GM18520 (cell line): ENCODE data around the gene GNG8.

Source experiments
- ATAC-seq: cut with Tn5 transposase; IDR thresholded peaks from one replicate; pipeline ENCODE4 v1.9.1; 2021; ENCODE audit not compliant: unreplicated experiment

The GNG8 gene

DNA sequence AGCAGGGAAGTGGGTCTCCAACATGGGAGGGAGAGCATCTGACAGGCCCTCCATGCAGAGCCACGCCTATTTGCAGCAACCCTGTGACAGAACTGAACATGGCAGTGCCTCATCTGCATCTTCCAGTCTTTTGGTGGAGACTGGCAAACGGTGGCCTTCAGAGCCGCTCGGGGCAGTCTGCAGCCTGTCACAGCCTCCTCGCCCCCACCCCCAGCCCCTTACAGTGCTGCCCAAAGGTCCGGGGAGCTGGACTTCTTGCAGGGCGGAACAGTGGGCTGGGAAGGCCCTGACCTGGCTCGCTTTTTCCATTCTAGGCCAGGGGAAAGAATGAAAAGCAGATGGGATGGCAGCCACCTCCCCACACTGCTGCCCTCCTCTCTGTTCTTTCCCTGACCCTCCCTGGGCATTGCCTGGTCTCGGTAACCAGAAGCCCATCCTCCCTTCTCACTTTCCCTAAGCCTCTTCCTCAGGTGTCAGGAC is 32.2 kb downstream of the GNG8 start:
- no peak for ATAC-seq

- no peak for ATAC-seq
Observed at GRCh38 chr19:46603195-46603637, 32.8 kb downstream of the GNG8 start.

- no peak for ATAC-seq
Observed at GRCh38 chr19:46602392-46603194, 33.4 kb downstream of the GNG8 start.

DNA sequence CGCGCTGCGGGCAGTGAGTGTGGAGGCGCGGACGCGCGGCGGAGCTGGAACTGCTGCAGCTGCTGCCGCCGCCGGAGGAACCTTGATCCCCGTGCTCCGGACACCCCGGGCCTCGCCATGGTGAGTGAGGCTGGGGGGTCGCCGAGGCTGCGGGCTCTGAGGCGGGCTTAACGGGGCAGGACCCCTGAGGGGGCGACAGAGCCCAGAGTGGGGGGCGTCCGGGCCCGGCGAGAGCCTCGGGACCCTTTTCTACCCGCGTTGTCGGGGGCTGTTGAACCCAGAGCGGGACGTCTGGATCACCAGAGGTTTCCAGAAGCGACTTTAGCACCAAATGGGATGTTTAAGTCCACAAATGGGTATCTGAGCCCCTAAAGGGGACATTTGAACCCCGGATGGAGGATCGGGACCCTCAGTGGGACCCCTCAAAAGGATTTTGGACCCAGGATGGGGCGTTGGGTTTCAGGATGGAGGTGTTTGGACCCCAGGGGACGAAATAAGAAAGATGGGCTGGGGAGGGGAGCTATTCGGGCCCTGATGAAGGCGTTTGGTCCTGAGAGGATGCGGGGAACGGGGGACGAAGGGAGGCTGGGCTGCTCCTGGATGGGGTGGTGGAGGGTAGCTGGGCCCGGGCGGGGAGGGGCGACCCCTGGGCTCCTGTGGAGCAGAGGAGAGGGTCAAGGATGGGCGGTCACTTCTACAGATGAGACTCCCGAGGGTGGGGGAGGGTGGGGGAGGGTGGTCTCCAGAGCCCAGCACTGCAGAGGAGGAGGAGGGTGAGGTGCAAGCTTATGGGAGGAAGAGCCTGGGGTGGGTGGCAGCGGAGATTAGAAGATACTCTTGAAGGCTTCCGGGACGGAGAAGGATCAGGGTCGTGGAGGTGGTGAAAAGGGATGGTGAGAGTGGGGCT is 34.4 kb downstream of the GNG8 start, which contains the start of gene CALM3:
CALM3 (plus strand) TSS at position 13 of the 907 bp plus-strand sequence; CDS start at position 118, 105 bp downstream.
- ATAC-seq = no peak

DNA sequence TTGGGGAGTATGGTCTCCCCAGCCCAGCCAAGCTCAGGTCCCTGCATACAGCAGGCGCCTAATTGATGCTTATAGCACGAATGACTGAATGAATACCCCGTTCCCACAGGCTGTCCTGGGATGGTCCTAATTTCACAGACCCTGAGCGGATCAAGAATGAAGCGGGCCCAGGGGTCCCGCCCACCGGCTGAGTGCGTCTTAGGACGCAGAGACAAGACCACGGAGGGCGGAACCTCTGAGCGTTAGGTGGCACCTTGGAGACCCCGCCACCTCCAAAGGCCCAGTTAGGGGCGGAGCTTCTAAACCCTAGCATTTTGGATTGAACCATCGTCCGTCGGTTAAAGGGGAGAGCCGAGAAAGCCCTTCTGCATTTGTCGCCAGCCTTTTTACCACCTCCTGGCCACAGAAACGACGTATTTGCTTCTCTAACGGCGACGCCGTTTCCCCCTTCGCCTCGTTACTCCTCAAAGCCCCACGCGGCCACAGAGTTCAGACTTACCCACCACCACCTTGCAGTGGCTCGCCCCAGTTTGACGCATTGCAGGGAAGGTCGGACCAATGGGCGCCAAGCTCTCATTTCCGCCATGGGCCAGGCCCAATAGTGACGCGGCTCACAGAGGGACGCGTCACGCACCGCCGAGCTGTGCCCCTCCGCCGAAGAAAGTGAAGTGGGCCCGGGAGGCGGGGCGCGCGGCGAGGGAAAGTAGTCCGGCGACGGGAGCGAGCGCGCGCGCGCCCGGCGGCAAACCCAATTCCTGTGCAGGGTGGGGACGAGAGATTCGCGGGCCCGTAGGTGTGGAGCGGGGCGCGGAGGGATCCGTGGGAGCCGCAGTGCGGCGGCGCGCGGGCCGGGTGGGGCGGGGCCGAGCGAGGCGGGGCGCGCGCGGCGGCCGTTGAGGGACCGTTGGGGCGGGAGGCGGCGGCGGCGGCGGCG is 35.4 kb downstream of the GNG8 start:
- ATAC-seq = peak; percentile 72

- no peak for ATAC-seq
Observed at GRCh38 chr19:46599716-46600373, 36.2 kb downstream of the GNG8 start.

DNA sequence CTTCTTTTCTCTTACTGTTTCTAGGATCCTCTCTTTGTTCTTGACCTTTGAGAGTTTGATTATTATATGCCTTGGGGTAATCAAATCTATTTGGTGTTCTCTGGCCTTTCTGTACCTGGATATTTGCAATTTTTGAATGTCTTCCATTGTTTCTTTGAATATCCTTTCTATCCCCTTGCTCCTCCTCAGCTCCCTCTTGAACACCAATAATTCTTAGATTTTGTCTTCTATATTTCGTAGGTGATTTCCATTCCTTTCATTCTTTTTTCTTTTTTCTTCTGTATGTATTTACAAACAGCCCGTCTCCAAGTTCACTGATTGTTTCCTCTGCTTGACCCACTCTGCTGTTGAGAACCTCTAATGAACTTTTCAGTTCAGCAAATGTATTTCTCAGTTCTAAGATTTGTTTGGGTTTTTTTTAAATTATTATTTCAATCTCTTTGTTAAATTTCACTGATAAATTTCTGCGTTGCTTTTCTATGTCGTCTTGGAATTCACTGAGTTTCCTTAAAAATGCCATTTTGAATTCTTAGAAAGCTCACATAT is 37.6 kb downstream of the GNG8 start:
- no peak for ATAC-seq

DNA sequence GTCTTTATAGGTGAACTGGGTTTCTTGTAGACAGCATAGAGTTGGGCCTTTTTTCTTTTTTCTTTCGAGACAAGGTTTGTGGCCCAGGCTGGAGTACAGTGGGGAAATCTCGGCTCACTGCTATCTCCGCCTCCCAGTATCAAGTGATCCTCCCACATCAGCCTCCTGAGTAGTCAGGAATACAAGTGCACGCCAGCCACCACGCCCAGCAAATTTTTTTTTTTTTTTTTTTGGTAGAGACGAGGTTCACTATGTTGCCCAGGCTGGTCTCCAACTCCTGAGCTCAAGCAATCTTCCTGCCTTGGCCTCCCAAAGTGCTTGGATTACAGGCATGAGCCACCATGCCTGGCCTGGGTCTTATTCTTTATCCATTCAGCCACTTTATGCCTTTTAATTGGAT is 40.0 kb downstream of the GNG8 start:
- ATAC-seq = no peak

- ATAC-seq = no peak
Observed at GRCh38 chr19:46591870-46592269, 44.1 kb downstream of the GNG8 start.

GRCh38 chr19:46591254-46591653 is 44.7 kb downstream of the GNG8 start:
- ATAC-seq = no peak

DNA sequence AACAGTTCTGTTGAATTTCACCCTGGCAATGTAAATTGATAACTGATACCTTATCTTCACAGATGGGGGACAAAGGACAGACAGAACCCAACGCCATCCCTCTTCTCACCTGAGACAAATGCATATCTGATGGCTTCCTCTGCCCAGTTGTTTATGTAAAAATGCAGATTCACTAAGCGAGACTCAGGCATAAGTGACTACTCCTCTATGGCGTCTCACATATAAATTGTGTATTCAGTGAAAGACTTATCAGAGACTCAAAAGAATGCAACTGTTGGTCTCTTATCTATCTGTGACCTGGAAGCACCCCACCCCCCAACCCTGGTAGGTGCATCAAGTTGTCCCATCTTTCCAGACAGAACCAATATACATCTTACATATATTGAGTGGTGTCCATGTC is 48.1 kb downstream of the GNG8 start:
- no peak for ATAC-seq

DNA sequence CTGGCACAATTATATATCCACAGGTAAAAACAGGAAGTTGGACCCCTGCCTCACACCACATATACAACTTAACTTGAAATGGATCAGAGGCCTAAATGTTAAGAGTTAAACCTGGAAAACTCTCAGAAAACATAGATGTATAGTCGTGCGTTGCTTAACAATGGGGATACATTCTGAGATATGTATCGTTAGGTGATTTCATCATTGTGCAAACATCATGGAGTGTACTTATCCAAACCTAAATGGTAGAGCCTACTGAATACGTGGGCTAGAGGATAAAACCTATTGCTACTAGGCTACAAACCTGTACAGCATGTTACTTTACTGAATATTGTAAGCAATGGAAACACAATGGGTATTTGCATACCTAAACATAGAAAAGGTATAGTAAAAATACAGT is 49.7 kb downstream of the GNG8 start:
- ATAC-seq = no peak

- ATAC-seq = no peak
Observed at GRCh38 chr19:46585539-46585938, 50.5 kb downstream of the GNG8 start.
